HG03571 (cell line): ENCODE measurements around the gene RAP1GDS1.
A peak's percentile ranks its signal among the peaks of the same experiment; 100 is the strongest.
"Not testable (repeated sequence)": the region's sequence is repeated elsewhere in the genome, so short reads cannot be mapped to it uniquely, and the experiment has no call there.

Source experiments
- ATAC-seq: cut with Tn5 transposase; IDR thresholded peaks from one replicate; pipeline ENCODE4 v1.9.1; 2021; ENCODE audit not compliant: unreplicated experiment

Gene RAP1GDS1

DNA sequence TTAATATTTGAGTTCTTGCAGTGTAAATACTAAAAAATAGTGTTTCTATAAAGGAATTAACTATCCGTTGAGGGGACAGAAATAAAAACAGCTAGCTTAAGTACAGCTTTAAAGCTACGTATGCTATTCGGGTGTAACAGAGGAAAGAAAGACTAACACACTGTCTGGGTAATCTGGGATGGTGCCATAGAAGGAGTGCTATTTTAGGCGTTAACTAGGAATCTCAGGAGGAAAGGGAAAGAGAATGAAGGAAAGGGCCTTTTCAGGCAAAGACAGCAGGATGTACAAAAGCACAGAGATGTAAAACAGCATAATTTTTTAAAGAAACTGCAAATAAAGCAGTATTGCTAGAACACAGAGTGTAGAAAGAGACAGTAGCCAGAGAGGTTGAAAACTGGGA is 161.8 kb downstream of the RAP1GDS1 start:
- no peak for ATAC-seq

- no peak for ATAC-seq
These were observed 169.7 kb downstream of the RAP1GDS1 start for GRCh38 chr4:98430708-98431403.

GRCh38 chr4:98433691-98434090 is 172.5 kb downstream of the RAP1GDS1 start:
- no peak for ATAC-seq

GRCh38 chr4:98434816-98435215 is 173.6 kb downstream of the RAP1GDS1 start:
- no peak for ATAC-seq

DNA sequence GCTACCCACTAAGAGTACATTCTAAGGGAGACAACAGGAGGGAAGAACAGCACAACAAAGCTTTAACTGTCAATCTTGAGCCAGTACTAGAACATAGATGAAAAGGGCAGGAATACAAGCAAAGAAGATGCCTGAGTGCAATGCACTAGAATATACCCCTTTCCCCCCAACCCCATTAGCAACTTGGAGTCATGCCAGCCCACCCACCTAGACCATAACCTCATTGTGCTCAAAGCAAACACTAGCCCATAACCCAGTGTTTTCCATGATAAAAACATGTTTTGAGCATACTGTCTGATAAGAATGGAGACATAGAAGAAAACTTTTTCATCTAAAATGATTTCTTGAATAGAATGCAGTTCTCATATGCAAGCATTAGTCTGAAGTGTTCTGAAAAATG is 183.2 kb downstream of the RAP1GDS1 start:
- ATAC-seq = no peak

GRCh38 chr4:98446499-98447375 is 185.6 kb downstream of the RAP1GDS1 start:
- peak; percentile 87 for ATAC-seq

DNA sequence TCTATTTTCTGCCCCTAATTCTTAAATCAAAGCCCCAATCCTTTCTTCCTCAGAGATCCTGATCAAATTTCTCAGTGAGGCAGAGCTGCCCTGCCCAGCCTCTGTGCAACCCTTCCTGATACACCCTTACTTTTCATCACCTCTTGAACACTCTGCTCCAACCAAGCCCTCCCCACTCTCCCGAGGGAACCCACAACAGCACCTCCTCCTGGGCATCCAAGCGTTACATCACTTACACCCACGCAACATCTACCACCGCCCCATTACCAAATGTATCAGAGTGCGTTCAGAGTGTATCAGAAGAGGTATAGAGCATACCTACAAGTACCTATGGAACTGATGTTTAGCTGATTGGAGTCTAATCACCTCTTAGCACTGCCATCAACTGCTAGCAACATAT is 186.5 kb downstream of the RAP1GDS1 start:
- no peak for ATAC-seq

DNA sequence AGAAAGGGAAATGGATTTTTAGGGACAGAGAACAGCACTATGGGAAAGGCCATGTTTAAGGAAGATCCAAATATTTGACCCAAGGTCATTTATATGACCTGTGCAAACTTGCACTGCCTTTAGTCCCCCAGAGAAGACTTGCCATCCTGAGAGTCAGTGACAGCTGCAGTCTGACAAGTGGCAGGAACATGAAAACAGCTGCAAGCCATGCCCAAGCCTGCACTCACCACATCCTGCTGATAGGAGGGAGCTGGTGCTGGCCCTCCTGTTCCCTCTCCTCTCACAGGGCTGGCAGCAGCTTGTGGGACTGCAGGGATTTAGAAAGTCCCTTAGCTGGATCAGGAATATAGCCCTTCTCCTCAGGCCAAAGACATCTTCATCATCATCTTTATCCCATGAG is 187.7 kb downstream of the RAP1GDS1 start:
- ATAC-seq = peak; percentile 28

GRCh38 chr4:98452091-98452490 is 190.9 kb downstream of the RAP1GDS1 start:
- no peak for ATAC-seq

DNA sequence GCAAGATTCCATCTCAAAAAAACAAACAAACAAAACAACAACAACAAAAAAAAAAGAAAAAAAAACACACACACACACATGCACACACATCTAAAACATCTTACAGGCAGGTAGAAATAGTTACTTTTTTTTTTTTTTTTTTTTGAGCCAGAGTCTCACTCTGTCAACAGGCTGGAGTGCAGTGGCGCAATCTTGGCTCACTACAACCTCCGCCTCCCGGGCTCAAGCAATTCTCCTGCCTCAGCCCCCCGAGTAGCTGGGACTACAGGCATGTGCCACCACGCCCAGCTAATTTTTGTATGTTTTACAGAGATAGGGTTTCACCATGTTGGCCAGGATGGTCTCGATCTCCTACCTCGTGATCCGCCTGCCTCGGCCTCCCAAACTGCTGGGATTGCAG is 196.2 kb downstream of the RAP1GDS1 start:
- ATAC-seq = not testable (repeated sequence)

- ATAC-seq = not testable (repeated sequence)
These were observed 200.1 kb downstream of the RAP1GDS1 start for GRCh38 chr4:98461121-98461865.

GRCh38 chr4:98462487-98462886 is 201.3 kb downstream of the RAP1GDS1 start:
- ATAC-seq = no peak

GRCh38 chr4:98466868-98467599 is 205.8 kb downstream of the RAP1GDS1 start:
- no peak for ATAC-seq

DNA sequence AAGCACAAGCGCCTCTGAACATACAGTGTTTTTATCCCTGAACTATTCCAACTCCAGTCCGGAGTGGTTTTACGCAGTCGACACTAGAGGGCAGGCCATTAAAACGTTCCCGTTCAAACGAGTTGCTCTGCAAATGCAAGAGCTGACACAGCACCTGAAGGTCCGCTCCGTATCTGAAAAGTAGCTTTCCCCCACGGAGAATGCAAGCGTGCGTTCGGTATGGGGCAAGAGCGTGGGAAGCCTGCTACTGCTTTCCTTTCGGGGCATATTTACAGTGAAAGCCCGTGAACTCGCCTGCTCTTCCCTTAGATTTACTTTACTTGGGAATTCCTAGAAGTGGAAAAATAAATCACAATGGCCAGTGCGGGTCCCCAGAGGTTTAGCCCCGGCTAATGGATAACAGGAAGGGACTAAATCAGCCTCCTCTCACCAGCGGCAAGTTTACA is 206.5 kb downstream of the RAP1GDS1 start:
- peak; percentile 96 for ATAC-seq

DNA sequence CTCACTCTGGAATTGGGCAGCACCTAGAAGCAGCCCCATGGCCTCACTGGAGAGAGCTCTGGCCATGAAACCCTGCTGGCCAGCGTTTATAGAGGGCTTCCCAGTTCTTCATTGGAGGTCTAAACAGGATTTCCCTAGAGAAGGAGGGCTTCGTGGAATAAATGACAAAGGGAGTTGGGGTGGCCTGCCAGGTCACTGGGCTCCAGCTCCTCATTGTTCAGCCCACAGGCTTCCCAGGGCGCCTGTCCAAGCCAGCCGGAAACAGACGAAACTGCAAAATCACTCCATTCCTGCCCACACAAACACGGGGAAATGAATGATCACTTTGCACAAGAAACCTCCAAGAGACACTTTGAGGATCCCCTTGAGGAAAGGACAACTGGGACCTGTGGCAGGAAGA is 207.5 kb downstream of the RAP1GDS1 start:
- ATAC-seq = no peak

DNA sequence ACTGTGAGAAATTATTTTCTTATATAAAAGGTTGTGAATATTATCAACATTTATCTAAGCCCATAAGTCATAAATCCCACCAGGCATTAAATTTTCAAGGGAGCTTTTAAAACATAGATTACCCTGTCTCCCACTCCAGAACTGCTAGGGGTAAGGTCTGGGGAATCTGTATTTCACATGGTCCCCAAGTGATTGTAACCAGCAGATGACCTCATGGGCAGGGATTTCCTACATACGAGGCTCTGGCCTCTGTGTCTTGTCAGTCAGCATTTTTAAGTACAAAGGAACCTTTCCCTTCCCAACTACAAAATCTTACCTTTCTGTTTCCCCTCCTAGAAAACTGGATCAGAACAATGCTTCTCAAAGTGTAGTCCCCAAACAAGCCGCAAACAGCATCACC is 208.6 kb downstream of the RAP1GDS1 start:
- ATAC-seq = no peak

DNA sequence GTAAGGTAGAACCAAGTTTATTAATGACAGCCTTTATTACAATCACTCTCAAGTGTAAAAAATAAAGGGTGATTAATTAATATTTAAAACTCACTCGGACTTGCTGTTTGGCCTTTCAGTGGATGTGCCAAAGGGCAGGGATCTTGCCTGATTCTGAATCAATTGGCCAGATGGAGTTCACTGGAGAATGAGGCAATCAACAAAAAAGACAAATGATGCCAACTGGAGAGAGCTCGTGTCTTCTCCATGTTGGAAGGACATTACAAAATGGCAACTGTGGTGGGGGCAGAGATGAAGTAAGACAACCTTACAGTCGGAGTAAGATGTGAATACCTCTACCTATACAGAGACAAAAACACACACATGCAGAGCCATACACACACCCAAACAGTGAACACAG is 209.2 kb downstream of the RAP1GDS1 start:
- ATAC-seq = no peak

- ATAC-seq = no peak
These were observed 209.6 kb downstream of the RAP1GDS1 start for GRCh38 chr4:98470831-98471230.

DNA sequence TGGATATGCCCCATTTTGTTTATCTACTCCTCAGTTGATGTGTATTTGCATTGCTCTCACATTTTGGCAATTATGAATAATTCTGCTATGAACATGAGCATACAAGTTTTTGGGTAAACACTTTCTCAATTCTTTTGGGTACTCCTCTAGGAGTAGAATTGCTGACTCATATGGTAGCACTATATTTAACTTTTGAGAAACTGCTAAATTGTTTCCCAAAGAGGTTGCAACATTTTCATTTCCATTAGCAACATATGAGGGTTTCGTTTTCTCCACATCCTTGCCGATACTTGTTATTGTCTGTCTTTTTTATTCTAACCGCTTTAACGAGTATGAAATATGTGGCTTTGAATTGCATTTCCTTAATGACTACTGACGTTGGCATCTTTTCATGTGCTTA is 211.9 kb downstream of the RAP1GDS1 start:
- ATAC-seq = no peak

GRCh38 chr4:98474408-98474844 is 213.2 kb downstream of the RAP1GDS1 start:
- no peak for ATAC-seq

DNA sequence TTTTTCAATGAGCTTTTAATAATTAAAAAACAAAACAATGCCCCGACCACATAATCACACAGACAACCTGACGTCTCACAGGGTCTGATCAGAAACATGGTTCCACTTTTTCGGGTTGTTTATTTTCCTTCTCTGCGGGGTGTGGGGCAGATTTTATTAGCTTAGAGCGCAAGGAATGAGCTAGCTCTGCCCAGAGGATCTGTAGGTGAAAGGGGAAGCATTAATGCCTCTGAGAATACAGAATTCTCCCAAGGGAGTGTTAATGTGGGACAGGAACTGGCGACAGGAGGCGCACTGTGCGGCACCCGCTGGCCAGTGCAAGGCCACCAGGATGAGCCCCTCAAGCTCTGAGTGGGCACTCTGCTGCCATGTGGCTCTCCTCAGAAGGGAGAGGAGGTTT is 215.7 kb downstream of the RAP1GDS1 start:
- no peak for ATAC-seq
